Endothelial cell of umbilical vein (primary cell): ENCODE results near the gene ADARB2. TPM values are rescaled to one million over a fixed set of nuclear protein-coding genes. Genes with fewer than 3 reads are reported as not detected.

Source experiments
- BruUV-seq: library from RNA; stranded (reverse); fragments of 400-500 nt; replicated peaks from 2 replicates; lab custom pipeline; 2021; lab: Mats Ljungman, UMichigan
- CTCF ChIA-PET: fragments of 300-600, 350-600 bp; sonication (Branson Sonifier 250); formaldehyde crosslinking; loops from one replicate; lab custom pipeline; 2021; ENCODE audit warnings: antibody characterized with exemption, inconsistent platforms; lab: Charles Lee
- POLR2A ChIA-PET: fragments of 300-600, 350-600 bp; sonication (Branson Sonifier 250); formaldehyde crosslinking; loops from one replicate; lab custom pipeline; 2021; ENCODE audit warnings: antibody characterized with exemption, inconsistent platforms; lab: Charles Lee
- DNase-seq: peaks from one replicate; pipeline ENCODE4 v3.0.0-alpha.2; 2011; ENCODE audit warnings: low read depth, low spot score
- FAIRE-seq: peaks from 2 replicates; lab custom pipeline; 2011; peaks lifted over from hg19 to GRCh38; lab: Jason Lieb, UNC
- H2AFZ ChIP-seq: 2 replicates; pipeline ENCODE4 v1.6.0; 2012; ENCODE audit warnings: low read depth, low read length, control low read depth, inconsistent platforms
- H3K27ac ChIP-seq: 2 replicates; pipeline ENCODE4 v1.5.1; 2011; ENCODE audit warnings: low read depth, mild to moderate bottlenecking, control low read depth, low read length, moderate library complexity; ENCODE audit not compliant: insufficient read depth
- H3K27me3 ChIP-seq, 2 experiments: 2 replicates each; pipeline versions ENCODE4 v1.6.0 to v1.6.1; 2011; ENCODE audit warnings: low read length in 2 of 2, mixed read lengths in 1 of 2; ENCODE audit not compliant: control insufficient read depth in 2 of 2, insufficient read depth in 2 of 2
- H3K36me3 ChIP-seq, 2 experiments: 2 replicates in 1 of 2; 3 replicates in 1 of 2; pipeline ENCODE4 v1.5.1; 2011; ENCODE audit warnings: low read length in 2 of 2, mild to moderate bottlenecking in 1 of 2, moderate library complexity in 1 of 2; ENCODE audit not compliant: control insufficient read depth in 2 of 2, insufficient read depth in 2 of 2; ENCODE audit errors: extremely low read depth in 1 of 2
- H3K4me1 ChIP-seq: 3 replicates; pipeline ENCODE4 v1.5.1; 2011; ENCODE audit warnings: mild to moderate bottlenecking, low read length; ENCODE audit not compliant: control insufficient read depth, insufficient read depth; ENCODE audit errors: extremely low read depth
- H3K4me2 ChIP-seq: 2 replicates; pipeline ENCODE4 v1.6.1; 2011; ENCODE audit warnings: low read length, control low read depth, mixed read lengths; ENCODE audit not compliant: insufficient read depth
- H3K4me3 ChIP-seq, 3 experiments: fragments of 200-600 bp in 1 of 3; sonication (generic), shearing (Covaris generic) in 1 of 3; replicated peaks in 1 of 3; 2 replicates each; pipeline ENCODE4 v1.5.1; 2011 to 2016; ENCODE audit warnings: control low read depth in 3 of 3, low read length in 3 of 3, mild to moderate bottlenecking in 2 of 3, inconsistent platforms in 1 of 3, low read depth in 1 of 3, moderate library complexity in 1 of 3; ENCODE audit not compliant: insufficient read depth in 1 of 3
- H3K79me2 ChIP-seq: 2 replicates; pipeline ENCODE4 v1.6.0; 2012; ENCODE audit warnings: low read length, inconsistent platforms; ENCODE audit not compliant: control insufficient read depth, insufficient read depth
- H3K9ac ChIP-seq: replicated peaks from 2 replicates; pipeline ENCODE3; 2011; ENCODE audit warnings: low read length, control low read depth; ENCODE audit not compliant: insufficient read depth; ENCODE audit errors: extremely low read depth
- H3K9me1 ChIP-seq: replicated peaks from 3 replicates; pipeline ENCODE4 v1.6.0; 2011; ENCODE audit warnings: mild to moderate bottlenecking, low read length; ENCODE audit not compliant: control insufficient read depth, insufficient read depth; ENCODE audit errors: extremely low read depth
- H3K9me3 ChIP-seq: replicated peaks from 2 replicates; pipeline ENCODE4 v1.5.1; 2012; ENCODE audit warnings: low read length, inconsistent platforms; ENCODE audit not compliant: control insufficient read depth, insufficient read depth
- H4K20me1 ChIP-seq: replicated peaks from 2 replicates; pipeline ENCODE3; 2011; ENCODE audit warnings: mild to moderate bottlenecking, low read length; ENCODE audit not compliant: control insufficient read depth, insufficient read depth; ENCODE audit errors: extremely low read depth
- CTCF ChIP-seq, 2 donors: IDR thresholded peaks; 1 replicate in 1 of 2; 2 replicates in 1 of 2; pipeline ENCODE4 v1.5.1; 2011; ENCODE audit warnings: low read length in 2 of 2, mild to moderate bottlenecking in 2 of 2, moderate library complexity in 2 of 2, control low read depth in 1 of 2, inconsistent platforms in 1 of 2, low read depth in 1 of 2; ENCODE audit not compliant: insufficient read depth in 1 of 2; ENCODE audit errors: extremely low read depth in 1 of 2
- EZH2 ChIP-seq: IDR thresholded peaks from 2 replicates; pipeline ENCODE4 v1.6.1; 2012; ENCODE audit warnings: borderline replicate concordance, low read depth, mild to moderate bottlenecking, moderate library complexity, low read length, inconsistent platforms; ENCODE audit not compliant: severe bottlenecking
- FOS ChIP-seq: IDR thresholded peaks from 2 replicates; pipeline ENCODE4 v1.6.1; 2011; ENCODE audit warnings: mild to moderate bottlenecking, low read length, moderate library complexity, borderline replicate concordance; ENCODE audit not compliant: insufficient read depth
- GATA2 ChIP-seq: IDR thresholded peaks from 2 replicates; pipeline ENCODE4 v1.7.0; 2011; ENCODE audit warnings: low read depth, mild to moderate bottlenecking, moderate library complexity, mixed read lengths, low read length; ENCODE audit not compliant: insufficient read length, insufficient read depth
- JUN ChIP-seq: IDR thresholded peaks from 2 replicates; pipeline ENCODE4 v1.6.1; 2011; ENCODE audit warnings: borderline replicate concordance, low read depth; ENCODE audit not compliant: insufficient read length, insufficient read depth
- MAX ChIP-seq: IDR thresholded peaks from 2 replicates; pipeline ENCODE4 v1.6.1; 2011; ENCODE audit not compliant: insufficient read depth, insufficient read length
- MYC ChIP-seq: IDR thresholded peaks from one replicate; pipeline ENCODE4 v1.6.1; 2011; ENCODE audit warnings: mild to moderate bottlenecking, low read depth, low read length
- POLR2AphosphoS5 ChIP-seq: IDR thresholded peaks from 2 replicates; pipeline ENCODE4 v1.6.1; 2012; ENCODE audit warnings: low read depth, mild to moderate bottlenecking, control low read depth, low read length, moderate library complexity; ENCODE audit not compliant: insufficient read depth
- dilution Hi-C: fragments of 300-500 bp; cut with MboI; formaldehyde crosslinking; loops from one replicate; pipeline ENCODE4 v1.15.0; 2019; ENCODE audit warnings: low sequenced_read_pairs; ENCODE audit not compliant: extremely low pct_ligation_motif_present
- intact Hi-C: fragments of 100-400 bp; cut with micrococcal nuclease; formaldehyde crosslinking; loops from one replicate; pipeline ENCODE4 v1.10.0; 2022
- polyA plus RNA-seq, 4 experiments: library from polyadenylated mRNA; depleted of rRNA in 3 of 4; stranded (reverse) in 3 of 4; unstranded in 1 of 4; fragments of >200 nt; gene quantifications; 2 replicates each; pipeline versions ENCODE4 v1.2.1 to v1.2.3, GENCODE V29; 2011 to 2012; ENCODE audit warnings: missing spikeins in 1 of 4
- total RNA-seq: library from RNA; stranded (reverse); gene quantifications from 2 replicates; pipeline ENCODE4 v1.2.3, GENCODE V29; 2021

ADARB2 gene
- total and polyA plus RNA-seq, 2 donors (not counting 3 experiments of a cell fraction or from before 2014, with no cell fraction given) = not detected

GRCh38 chr10:1345368-1345767 lies 392.0 kb downstream of the ADARB2 start:
- Histone ChIP-seq H3K27ac (no peak overlapping the region), H3K4me2 (no peak overlapping the region), H3K9ac (no peak overlapping the region), H4K20me1 (no peaks in the 10 kb centered on the region), H3K4me1 (no peaks in the 10 kb centered on the region), H3K4me3 (no peak overlapping the region), H3K9me3 (no peaks in the 10 kb centered on the region), H3K9me1 (no peaks in the 10 kb centered on the region), H2AFZ (no peak overlapping the region), H3K27me3 (no peaks in the 10 kb centered on the region), H3K79me2 (no peaks in the 10 kb centered on the region), H3K36me3 (no peaks in the 10 kb centered on the region)
- intact Hi-C loops = no loop called here
- BruUV-seq = no TSS peak
- ChIA-PET POLR2A (no interaction called here), CTCF (no interaction called here)
- dilution Hi-C loops = no loop called here
- TF ChIP-seq GATA2 = no peak
- FAIRE-seq (no peak), DNase-seq (no peak)

- Histone ChIP-seq H3K9ac (no peak overlapping the region), H3K9me1 (no peaks in the 10 kb centered on the region), H3K4me2 (no peak overlapping the region), H3K4me1 (no peaks in the 10 kb centered on the region), H3K36me3 (no peaks in the 10 kb centered on the region), H3K4me3 (no peak overlapping the region), H3K9me3 (no peaks in the 10 kb centered on the region), H2AFZ (no peak overlapping the region), H4K20me1 (no peaks in the 10 kb centered on the region), H3K27ac (no peak overlapping the region), H3K79me2 (no peaks in the 10 kb centered on the region), H3K27me3 (no peaks in the 10 kb centered on the region)
- DNase-seq = no peak
- BruUV-seq = no TSS peak
- dilution Hi-C loops (no loop called here), intact Hi-C loops (no loop called here)
- ChIA-PET CTCF (no interaction called here), POLR2A (no interaction called here)
- no peak for FAIRE-seq
- TF ChIP-seq GATA2 (no peak), FOS (no peak), MAX (no peak), MYC (no peak), EZH2 (no peak), POLR2AphosphoS5 (no peak), CTCF (IDR thresholded peaks at IDR 0.05; ENCODE audit: extremely low read depth in 1 of 2, insufficient read depth in 1 of 2, low read depth in 1 of 2, low read length in 2 of 2) (no peak), JUN (no peak)
Observed at GRCh38 chr10:1344846-1345245, 392.5 kb downstream of the ADARB2 start.
